Activated CD8-positive, alpha-beta T cell treated with anti-CD3 and anti-CD28 coated beads, Interleukin-2, amount 10 ng/mL, durations not matched to agents 7 days and 5 days (primary cell): ENCODE data around the gene KRT76. TPM values are rescaled to one million over a fixed set of nuclear protein-coding genes. Genes with fewer than 3 reads are reported as not detected.

Source experiments
- ATAC-seq: fragments of 150-1000 bp; cut with Tn5 transposase; one replicate; pipeline ENCODE4 v1.10.0; 2021; ENCODE audit warnings: moderate library complexity
- CTCF ChIA-PET: fragments of 350-600 bp; sonication (Branson Sonifier 250); formaldehyde crosslinking; loops from one replicate; lab custom pipeline; 2021; ENCODE audit warnings: antibody characterized with exemption; lab: Charles Lee
- POLR2A ChIA-PET: fragments of 350-600 bp; sonication (Branson Sonifier 250); formaldehyde crosslinking; loops from one replicate; lab custom pipeline; 2021; ENCODE audit warnings: antibody characterized with exemption; lab: Charles Lee
- DNase-seq: peaks from one replicate; pipeline ENCODE4 v3.0.0-alpha.2; 2020
- H3K27ac Mint-ChIP-seq: one replicate; pipeline ENCODE4 v1.8.0; 2021; ENCODE audit warnings: mild to moderate bottlenecking, mixed read lengths
- H3K27me3 Mint-ChIP-seq: one replicate; pipeline ENCODE4 v1.8.0; 2021; ENCODE audit warnings: low read depth, mixed read lengths
- H3K36me3 Mint-ChIP-seq: one replicate; pipeline ENCODE4 v1.8.0; 2021; ENCODE audit warnings: low read depth, mixed read lengths
- H3K4me1 Mint-ChIP-seq: one replicate; pipeline ENCODE4 v1.8.0; 2021; ENCODE audit warnings: low read depth, mixed read lengths
- H3K4me3 Mint-ChIP-seq: one replicate; pipeline ENCODE4 v1.8.0; 2021; ENCODE audit warnings: mild to moderate bottlenecking, mixed read lengths
- H3K9me3 Mint-ChIP-seq: one replicate; pipeline ENCODE4 v1.8.0; 2022; ENCODE audit warnings: mixed read lengths; ENCODE audit not compliant: insufficient read depth
- total RNA-seq, 2 experiments: library from RNA; stranded (reverse); gene quantifications; one replicate each; pipeline ENCODE4 v1.2.3, GENCODE V29; 2021

KRT76 gene
- total RNA-seq, 2 experiments from 2014 or later: not detected

DNA sequence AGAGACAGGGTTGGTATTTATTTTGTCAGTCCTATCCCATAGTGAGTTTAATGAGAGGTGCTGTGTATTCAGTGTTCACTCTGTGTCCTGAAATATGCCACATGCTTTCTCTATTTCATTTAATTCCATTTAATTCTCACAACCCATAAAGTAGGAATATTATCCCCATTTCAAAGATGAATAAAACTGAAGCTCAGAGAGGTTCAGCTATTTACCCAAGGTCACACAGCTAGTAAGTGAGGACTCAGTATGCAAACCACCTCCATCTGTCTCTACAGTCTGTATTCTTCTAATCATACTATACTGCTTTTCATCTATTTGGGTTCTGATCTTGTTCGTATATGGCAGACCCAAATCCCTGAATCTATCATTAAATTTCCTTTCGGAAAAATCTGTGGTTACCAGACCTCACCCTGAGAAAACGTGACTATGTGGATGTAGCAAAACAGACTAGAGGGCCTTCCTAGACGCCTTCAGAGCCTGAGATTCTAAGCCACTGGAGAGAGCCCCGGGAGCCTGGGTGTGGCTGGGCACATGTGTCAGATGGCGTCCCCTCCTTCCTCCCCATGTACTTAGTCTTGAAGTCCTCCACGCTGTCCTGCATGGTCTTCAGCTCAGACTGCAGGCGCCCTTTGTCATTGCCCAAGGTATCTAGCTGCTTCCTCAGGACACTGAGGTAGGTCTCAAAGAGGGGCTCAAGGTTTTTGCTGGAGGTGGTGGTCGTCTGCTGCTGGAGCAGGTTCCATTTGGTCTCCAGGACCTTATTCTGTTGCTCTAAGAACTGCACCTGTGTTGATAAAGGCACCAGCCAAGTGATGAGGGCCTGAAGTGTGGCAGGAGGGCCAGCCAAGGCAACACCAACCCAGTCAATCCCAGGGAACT, 34.3 kb upstream of the KRT76 start:
- Mint-ChIP-seq H3K36me3 (no peaks in the 10 kb centered on the region), H3K27ac (no peak overlapping the region), H3K4me3 (no peak overlapping the region), H3K4me1 (no peaks in the 10 kb centered on the region), H3K27me3 (peaks cover 2% of the 10 kb centered on the region), H3K9me3 (no peaks in the 10 kb centered on the region)
- DNase-seq (no peak), ATAC-seq (no peak)
- ChIA-PET POLR2A (no interaction called here), CTCF (interaction anchor here (2.5 kb wide), 1 partner anchor 59 kb away, joined by 10 read pairs; no protein-coding TSS in a partner anchor)

DNA sequence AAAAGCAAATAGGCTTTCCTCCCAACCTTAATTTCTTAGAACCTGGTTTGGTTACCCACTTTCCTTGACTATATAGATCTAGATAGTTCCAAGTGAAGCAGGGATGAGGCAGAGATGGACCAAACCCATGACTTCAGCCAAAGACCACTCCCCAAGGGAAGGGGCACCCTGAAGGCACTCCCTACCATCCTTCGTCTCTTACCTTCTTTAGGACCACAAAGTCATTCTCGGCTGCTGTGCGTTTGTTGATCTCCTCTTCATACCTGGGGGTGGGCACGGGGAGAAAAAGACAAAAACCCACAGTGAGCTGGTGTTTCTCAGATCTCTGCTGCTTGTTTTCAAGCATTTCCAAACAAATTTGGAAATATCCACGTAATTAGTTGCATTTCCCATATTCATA, 33.4 kb upstream of the KRT76 start:
- H3K27me3 Mint-ChIP-seq: peaks cover 2% of the 10 kb centered on the region
- H3K9me3 Mint-ChIP-seq: no peaks in the 10 kb centered on the region
- H3K4me3 Mint-ChIP-seq: no peak overlapping the region
- ChIA-PET POLR2A (no interaction called here), CTCF (no interaction called here)
- no peak for DNase-seq
- H3K4me1 Mint-ChIP-seq: no peaks in the 10 kb centered on the region
- ATAC-seq: no peak
- no peaks in the 10 kb centered on the region for H3K36me3 Mint-ChIP-seq
- no peak overlapping the region for H3K27ac Mint-ChIP-seq

DNA sequence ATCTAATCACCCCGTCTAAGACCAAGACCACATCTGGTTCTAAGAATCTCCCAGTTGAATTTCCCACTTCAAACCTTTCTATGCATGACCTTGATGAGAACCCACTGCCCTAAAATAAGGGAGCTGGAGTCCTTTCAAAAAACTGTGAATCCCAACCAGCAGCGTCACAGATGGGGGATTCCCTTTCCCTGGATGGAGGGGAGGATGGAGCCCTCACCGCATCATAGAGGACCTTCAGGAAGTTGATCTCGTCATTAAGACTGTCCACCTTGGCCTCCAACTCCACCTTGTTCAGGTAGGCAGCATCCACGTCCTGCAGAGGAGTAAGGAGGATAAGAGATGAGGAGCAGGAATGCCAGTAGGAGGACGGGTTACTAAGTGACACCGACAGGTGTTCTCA, 32.0 kb upstream of the KRT76 start:
- peaks cover 2% of the 10 kb centered on the region for H3K27me3 Mint-ChIP-seq
- CTCF ChIA-PET: no interaction called here
- POLR2A ChIA-PET: no interaction called here
- ATAC-seq (no peak), DNase-seq (no peak)
- H3K4me3 Mint-ChIP-seq: no peak overlapping the region
- no peaks in the 10 kb centered on the region for H3K36me3 Mint-ChIP-seq
- no peaks in the 10 kb centered on the region for H3K4me1 Mint-ChIP-seq
- H3K27ac Mint-ChIP-seq: no peak overlapping the region
- no peaks in the 10 kb centered on the region for H3K9me3 Mint-ChIP-seq

DNA sequence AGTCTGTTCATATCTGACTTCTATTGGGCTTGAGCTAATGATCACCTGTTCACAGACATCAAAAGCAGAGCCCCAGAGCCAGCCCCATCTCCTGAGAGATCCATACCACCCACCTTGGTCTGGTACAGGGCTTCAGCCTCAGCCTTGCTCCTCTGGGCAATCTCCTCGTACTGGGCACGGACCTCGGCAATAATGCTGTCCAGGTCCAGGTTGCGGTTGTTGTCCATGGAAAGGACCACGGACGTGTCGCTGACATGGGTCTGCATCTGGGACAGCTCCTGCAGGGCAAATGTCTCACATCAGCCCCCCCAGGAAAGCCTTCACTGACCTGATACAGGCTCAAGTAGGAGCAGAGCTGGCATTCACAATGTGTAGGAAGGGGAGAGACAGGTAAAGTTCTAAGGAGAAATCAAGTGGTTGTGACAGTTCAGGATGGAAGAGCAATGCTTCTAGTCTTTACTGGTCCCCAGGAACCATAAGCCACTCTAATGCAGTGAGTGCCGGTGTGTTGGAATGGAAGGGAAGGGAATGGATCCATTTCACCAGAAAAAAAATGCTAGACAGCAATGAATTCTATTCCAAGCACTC, 31.5 kb upstream of the KRT76 start:
- Mint-ChIP-seq H3K36me3 (no peaks in the 10 kb centered on the region), H3K27ac (no peak overlapping the region), H3K9me3 (no peaks in the 10 kb centered on the region), H3K27me3 (peaks cover 2% of the 10 kb centered on the region), H3K4me1 (no peaks in the 10 kb centered on the region), H3K4me3 (no peak overlapping the region)
- CTCF ChIA-PET: no interaction called here
- ATAC-seq (no peak), DNase-seq (no peak)
- POLR2A ChIA-PET: interaction anchor here (0.7 kb wide), 1 partner anchor 9 kb away, joined by 3 read pairs; no protein-coding TSS in a partner anchor

DNA sequence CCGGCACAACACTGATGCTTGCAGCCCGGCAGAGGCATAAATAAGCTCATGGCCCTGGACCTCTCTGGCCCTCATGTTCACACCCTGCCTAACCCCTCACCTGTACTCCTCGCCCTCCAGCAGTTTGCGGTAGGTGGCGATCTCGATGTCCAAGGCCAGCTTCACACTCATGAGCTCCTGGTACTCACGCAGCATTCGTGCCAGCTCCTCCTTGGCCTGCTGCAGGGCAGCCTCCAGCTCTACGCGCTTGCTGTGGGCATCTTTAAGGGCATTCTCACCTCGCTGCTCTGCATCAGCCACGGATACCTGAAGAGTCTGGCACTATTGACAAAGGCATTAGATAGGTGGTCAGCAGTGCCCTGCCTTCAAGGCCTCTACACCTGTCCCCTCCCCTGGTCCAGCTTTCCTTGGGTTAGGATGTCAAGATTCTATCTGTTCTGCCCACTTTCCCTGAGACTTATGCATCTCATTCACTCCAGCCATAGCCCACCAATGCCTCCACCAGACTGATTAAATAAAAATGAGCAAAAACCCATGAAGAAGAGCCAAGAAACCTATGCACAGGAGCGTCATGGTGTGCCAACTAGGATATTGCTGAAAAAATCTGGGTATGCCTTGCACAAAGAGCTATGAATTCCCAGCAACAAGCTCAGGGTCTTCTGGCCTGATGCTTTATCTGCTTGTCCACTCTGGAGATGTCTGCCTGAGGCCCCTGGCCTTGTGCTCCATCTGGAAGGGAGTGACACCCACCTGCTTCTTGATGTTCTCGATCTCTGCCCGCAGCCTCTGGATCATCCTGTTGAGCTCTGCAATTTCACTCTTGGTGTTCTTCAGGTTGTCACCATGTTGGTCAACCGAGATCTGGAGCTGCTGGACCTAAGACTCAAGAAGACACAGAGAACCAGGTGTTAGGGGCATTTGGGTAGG, 30.7 kb upstream of the KRT76 start:
- ChIA-PET CTCF (interaction anchor here (0.9 to 1.3 kb wide), 2 partner anchors 14 to 63 kb away, joined by 3 read pairs; no protein-coding TSS in a partner anchor), POLR2A (interaction anchor here (0.7 kb wide), 2 partner anchors 10 to 32 kb away, joined by 3 read pairs; no protein-coding TSS in a partner anchor)
- Mint-ChIP-seq H3K36me3 (no peaks in the 10 kb centered on the region), H3K27ac (no peak overlapping the region), H3K4me3 (no peak overlapping the region), H3K27me3 (peaks cover 6% of the 10 kb centered on the region), H3K9me3 (no peaks in the 10 kb centered on the region), H3K4me1 (no peaks in the 10 kb centered on the region)
- DNase-seq: no peak
- ATAC-seq: no peak

DNA sequence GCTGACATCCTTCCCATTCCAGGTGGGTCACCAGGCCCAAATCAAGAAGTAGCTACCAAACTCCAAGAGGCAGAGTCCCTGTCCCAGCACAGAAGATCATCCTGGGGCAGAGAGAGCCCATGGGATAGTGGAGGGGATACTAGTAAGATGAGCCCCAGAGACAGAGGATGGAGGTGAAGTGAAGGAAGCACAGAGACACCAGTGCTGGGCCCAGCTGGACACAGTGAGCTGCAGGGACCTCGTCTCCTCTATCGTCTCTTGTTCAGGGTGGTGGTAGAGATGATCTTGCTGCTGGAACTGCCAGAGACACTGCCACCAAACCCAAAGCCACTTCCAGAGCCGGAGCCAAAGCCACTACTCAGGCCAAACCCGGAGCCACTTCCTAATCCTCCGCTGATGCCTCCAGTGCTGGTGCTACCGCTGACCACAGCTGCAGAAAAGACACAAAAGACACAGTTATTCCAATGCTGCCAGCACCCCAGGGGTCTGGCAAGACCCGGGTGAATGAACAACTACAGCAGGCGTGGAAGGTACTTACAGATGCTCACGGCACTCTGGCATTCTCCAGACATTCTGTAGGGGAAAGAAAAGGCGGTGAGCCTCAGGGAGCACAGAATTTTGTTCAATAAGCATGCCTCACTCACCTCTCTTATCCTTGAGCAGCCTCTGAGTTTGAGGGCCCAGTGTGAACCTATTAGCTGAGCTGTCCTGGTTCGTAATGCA, 29.8 kb upstream of the KRT76 start:
- H3K4me3 Mint-ChIP-seq: no peak overlapping the region
- no peaks in the 10 kb centered on the region for H3K9me3 Mint-ChIP-seq
- H3K27me3 Mint-ChIP-seq: peaks cover 6% of the 10 kb centered on the region
- ATAC-seq (no peak), DNase-seq (no peak)
- ChIA-PET POLR2A (interaction anchor here (0.7 kb wide), 1 partner anchor 31 kb away, joined by 3 read pairs; no protein-coding TSS in a partner anchor), CTCF (interaction anchor here (0.9 to 1.3 kb wide), 2 partner anchors 13 to 64 kb away, joined by 3 read pairs; no protein-coding TSS in a partner anchor)
- H3K4me1 Mint-ChIP-seq: no peaks in the 10 kb centered on the region
- no peaks in the 10 kb centered on the region for H3K36me3 Mint-ChIP-seq
- no peak overlapping the region for H3K27ac Mint-ChIP-seq

DNA sequence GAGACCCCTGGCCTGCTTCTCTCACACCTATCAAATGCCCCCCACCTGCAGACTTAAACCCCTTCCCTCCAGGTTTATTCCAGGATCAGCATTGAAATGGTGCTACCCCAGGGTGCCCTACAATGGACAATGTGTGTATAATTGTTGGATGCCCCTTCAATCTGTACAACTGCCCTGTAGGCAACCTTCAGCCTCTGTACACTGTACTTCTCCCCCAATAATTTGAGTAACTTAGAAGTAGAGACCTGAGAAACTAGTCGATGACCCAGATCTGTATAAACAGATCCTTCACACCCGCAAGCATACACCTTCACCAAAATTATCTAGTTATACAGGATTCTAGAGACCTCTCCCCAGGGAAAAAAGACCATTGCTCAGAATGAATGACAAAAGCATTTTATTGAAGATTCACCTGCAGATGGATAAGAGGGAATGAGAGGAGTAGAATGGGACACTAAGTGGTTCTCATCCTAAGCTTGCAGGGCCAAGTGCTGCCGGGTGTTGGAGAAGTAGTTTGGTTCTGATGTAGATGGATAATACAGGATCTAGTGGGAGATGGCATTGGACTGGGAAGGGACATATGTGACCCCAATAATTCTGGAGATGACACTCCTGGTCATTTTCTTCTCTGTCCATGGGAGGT, 29.1 kb upstream of the KRT76 start:
- H3K27ac Mint-ChIP-seq: no peak overlapping the region
- no peaks in the 10 kb centered on the region for H3K4me1 Mint-ChIP-seq
- ATAC-seq (no peak), DNase-seq (no peak)
- CTCF ChIA-PET: no interaction called here
- no peak overlapping the region for H3K4me3 Mint-ChIP-seq
- no peaks in the 10 kb centered on the region for H3K36me3 Mint-ChIP-seq
- H3K27me3 Mint-ChIP-seq: peaks cover 6% of the 10 kb centered on the region
- no peaks in the 10 kb centered on the region for H3K9me3 Mint-ChIP-seq
- POLR2A ChIA-PET: no interaction called here

DNA sequence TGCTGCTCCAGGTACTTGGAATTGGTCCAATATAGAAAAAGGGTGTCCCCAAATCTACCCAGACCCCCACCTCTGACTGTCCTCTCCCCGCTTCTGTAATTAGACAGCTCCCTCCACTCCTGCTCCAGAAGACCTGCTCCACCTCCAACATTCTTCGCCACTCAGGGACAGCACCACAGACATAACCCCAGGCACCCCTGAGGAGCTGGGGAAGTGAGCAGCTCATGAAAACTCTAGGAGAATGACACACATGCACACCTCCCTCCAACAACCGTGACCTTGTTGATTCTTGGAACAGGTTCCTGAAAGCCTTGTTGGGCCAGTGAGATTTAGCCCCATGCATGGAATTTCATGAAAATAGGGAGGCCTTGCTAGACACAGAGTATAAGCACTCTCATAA, 28.6 kb upstream of the KRT76 start:
- H3K36me3 Mint-ChIP-seq: no peaks in the 10 kb centered on the region
- H3K4me1 Mint-ChIP-seq: no peaks in the 10 kb centered on the region
- peaks cover 6% of the 10 kb centered on the region for H3K27me3 Mint-ChIP-seq
- DNase-seq: no peak
- no peak overlapping the region for H3K27ac Mint-ChIP-seq
- no peak for ATAC-seq
- H3K9me3 Mint-ChIP-seq: no peaks in the 10 kb centered on the region
- ChIA-PET POLR2A (no interaction called here), CTCF (no interaction called here)
- no peak overlapping the region for H3K4me3 Mint-ChIP-seq

DNA sequence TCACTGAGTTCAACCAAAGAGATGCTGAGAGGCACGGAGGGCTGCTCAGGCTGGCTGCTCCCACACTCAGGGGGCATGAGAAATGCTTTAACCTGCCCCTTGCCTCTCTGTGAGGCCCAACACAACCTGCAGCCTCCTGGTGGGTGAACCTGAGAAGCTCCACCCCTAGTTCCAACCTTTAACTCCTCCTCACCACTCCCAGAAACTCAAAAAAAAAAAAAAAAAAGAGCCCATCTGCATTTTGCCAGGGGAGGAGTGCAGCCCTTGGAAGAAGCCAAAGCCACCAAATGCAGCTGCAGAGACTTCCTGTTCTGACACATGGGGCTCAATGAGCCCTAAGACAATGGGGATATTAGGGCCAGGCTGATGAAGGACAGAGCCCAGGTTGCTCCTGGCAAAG, 27.9 kb upstream of the KRT76 start:
- ATAC-seq (no peak), DNase-seq (no peak)
- Mint-ChIP-seq H3K9me3 (no peaks in the 10 kb centered on the region), H3K36me3 (no peaks in the 10 kb centered on the region), H3K4me1 (no peaks in the 10 kb centered on the region), H3K4me3 (no peak overlapping the region), H3K27me3 (peaks cover 6% of the 10 kb centered on the region), H3K27ac (no peak overlapping the region)
- ChIA-PET CTCF (no interaction called here), POLR2A (no interaction called here)

DNA sequence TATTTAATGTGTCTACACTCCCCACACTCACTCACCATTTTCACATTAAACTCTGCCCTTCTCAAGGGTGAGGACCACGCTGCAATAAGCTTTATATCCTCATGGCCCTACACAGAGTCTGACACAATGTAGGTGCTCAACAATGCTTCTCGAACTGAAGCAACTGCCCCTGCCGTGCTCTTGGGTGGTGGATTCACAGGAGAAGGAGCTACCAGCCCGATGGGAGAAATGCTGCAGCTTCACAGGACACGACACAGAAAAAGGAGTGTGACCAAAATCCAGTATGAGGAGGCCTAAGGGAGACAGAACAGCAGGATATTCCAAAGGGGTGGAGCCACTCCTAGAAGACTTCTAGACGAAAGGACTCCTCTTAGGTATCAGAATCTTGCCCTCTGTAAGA, 25.3 kb upstream of the KRT76 start:
- no peaks in the 10 kb centered on the region for H3K4me1 Mint-ChIP-seq
- ChIA-PET CTCF (interaction anchor here (1.0 to 1.1 kb wide), 2 partner anchors 77 to 216 kb away, joined by 3 read pairs; no protein-coding TSS in a partner anchor), POLR2A (no interaction called here)
- DNase-seq: no peak
- peaks cover 10% of the 10 kb centered on the region for H3K27me3 Mint-ChIP-seq
- no peak overlapping the region for H3K27ac Mint-ChIP-seq
- H3K4me3 Mint-ChIP-seq: no peak overlapping the region
- no peaks in the 10 kb centered on the region for H3K9me3 Mint-ChIP-seq
- H3K36me3 Mint-ChIP-seq: no peaks in the 10 kb centered on the region
- no peak for ATAC-seq
